ENCODE results near the gene SPAG4.

The SPAG4 gene

DNA sequence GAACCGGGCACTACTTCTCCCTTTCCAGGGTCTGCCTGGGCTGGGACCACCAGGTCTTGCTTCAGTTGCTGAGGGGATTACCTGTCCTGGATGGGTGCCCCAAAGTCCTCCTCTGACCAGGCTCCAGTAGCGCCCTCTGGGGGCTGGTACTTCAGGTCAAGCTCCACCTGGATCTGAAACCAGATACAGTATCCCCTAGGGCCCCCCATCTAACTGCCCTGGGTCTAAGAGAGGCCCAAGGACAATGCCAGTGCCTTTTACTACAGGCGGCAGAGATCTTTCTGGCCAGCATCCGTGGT is 11.2 kb upstream of the SPAG4 start:
- TF ChIP-seq, protein P1, sequence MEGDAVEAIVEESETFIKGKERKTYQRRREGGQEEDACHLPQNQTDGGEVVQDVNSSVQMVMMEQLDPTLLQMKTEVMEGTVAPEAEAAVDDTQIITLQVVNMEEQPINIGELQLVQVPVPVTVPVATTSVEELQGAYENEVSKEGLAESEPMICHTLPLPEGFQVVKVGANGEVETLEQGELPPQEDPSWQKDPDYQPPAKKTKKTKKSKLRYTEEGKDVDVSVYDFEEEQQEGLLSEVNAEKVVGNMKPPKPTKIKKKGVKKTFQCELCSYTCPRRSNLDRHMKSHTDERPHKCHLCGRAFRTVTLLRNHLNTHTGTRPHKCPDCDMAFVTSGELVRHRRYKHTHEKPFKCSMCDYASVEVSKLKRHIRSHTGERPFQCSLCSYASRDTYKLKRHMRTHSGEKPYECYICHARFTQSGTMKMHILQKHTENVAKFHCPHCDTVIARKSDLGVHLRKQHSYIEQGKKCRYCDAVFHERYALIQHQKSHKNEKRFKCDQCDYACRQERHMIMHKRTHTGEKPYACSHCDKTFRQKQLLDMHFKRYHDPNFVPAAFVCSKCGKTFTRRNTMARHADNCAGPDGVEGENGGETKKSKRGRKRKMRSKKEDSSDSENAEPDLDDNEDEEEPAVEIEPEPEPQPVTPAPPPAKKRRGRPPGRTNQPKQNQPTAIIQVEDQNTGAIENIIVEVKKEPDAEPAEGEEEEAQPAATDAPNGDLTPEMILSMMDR (IDR thresholded peaks at IDR 0.05; ENCODE audit: low read depth, low read length), result peak; percentile 47
- H3K4me1 ChIP-seq, result no peaks in the 10 kb centered on the region
- peak; percentile 40 for DNase-seq

GRCh38 chr20:35606127-35606526 is 9.5 kb upstream of the SPAG4 start:
- Histone ChIP-seq H3K27me3 (peaks cover 9% of the 10 kb centered on the region), H3K9me3 (no peaks in the 10 kb centered on the region), H3K4me3 (ENCODE audit: low read depth, low read length) (no peak overlapping the region), H3K36me3 (no peaks in the 10 kb centered on the region), H3K4me1 (no peaks in the 10 kb centered on the region)
- DNase-seq, result no peak
- TF ChIP-seq, protein P1 (IDR thresholded peaks at IDR 0.05; ENCODE audit: low read depth, low read length), result no peak

More for the DNA sequence above, 11.2 kb upstream of the SPAG4 start:
- no peak overlapping the region for H3K4me3 ChIP-seq (ENCODE audit: low read depth, low read length)
- H3K9me3 ChIP-seq, result no peaks in the 10 kb centered on the region
- peaks cover 9% of the 10 kb centered on the region for H3K27me3 ChIP-seq
- H3K36me3 ChIP-seq, result no peaks in the 10 kb centered on the region

- H3K4me1 ChIP-seq, result no peaks in the 10 kb centered on the region
- H3K4me3 ChIP-seq (ENCODE audit: low read depth, low read length), result no peak overlapping the region
- no peaks in the 10 kb centered on the region for H3K27me3 ChIP-seq
- H3K9me3 ChIP-seq, result no peaks in the 10 kb centered on the region
- no peaks in the 10 kb centered on the region for H3K36me3 ChIP-seq
- no peak for DNase-seq
- TF ChIP-seq, protein P1 (IDR thresholded peaks at IDR 0.05; ENCODE audit: low read depth, low read length), result no peak
Measured at GRCh38 chr20:35607003-35607735, 8.5 kb upstream of the SPAG4 start.

- Histone ChIP-seq H3K9me3 (no peaks in the 10 kb centered on the region), H3K4me1 (no peaks in the 10 kb centered on the region), H3K27me3 (no peaks in the 10 kb centered on the region), H3K36me3 (no peaks in the 10 kb centered on the region), H3K4me3 (ENCODE audit: low read depth, low read length) (no peak overlapping the region)
- no peak for DNase-seq
- TF ChIP-seq, protein P1 (IDR thresholded peaks at IDR 0.05; ENCODE audit: low read depth, low read length), result no peak
Measured at GRCh38 chr20:35610833-35611427, 4.7 kb upstream of the SPAG4 start.

DNA sequence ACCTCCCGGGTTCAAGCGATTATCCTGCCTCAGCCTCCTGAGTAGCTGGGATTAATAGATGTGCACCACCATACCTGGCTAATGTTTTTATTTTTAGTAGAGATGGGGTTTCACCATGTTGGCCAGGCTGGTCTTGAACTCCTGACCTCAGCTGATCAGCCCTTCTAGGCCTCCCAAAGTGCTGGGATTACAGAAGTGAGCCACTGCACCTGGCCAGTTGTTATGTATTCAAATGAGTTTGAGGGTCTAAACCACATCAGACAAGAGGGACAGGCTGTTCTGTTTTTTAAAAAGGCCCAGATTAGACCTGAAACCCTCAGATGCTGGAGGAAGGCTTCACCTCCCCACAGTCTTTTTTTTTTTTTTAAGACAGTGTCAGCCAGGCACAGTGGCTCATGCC is 4.1 kb upstream of the SPAG4 start:
- no peaks in the 10 kb centered on the region for H3K36me3 ChIP-seq
- no peaks in the 10 kb centered on the region for H3K27me3 ChIP-seq
- no peak overlapping the region for H3K4me3 ChIP-seq (ENCODE audit: low read depth, low read length)
- TF ChIP-seq, protein P1 (IDR thresholded peaks at IDR 0.05; ENCODE audit: low read depth, low read length), result no peak
- no peaks in the 10 kb centered on the region for H3K9me3 ChIP-seq
- H3K4me1 ChIP-seq, result no peaks in the 10 kb centered on the region
- no peak for DNase-seq

Measured in BE2C (cell line).